Activated T-helper 1 cell treated with anti-CD3 and anti-CD28 coated beads, Interleukin-2, amount 50 U/mL, for 16 hours (primary cell): Measurements from ENCODE around the gene SANBR.

Experiments
- DNase-seq, 2 donors: peaks; one replicate each; pipeline ENCODE4 v3.0.0-alpha.2; 2020; ENCODE audit warnings: low read depth in 1 of 2, low spot score in 1 of 2

The SANBR gene

GRCh38 chr2:61089797-61090196, 24.1 kb downstream of the SANBR start:
- DNase-seq = no peak

GRCh38 chr2:61090386-61090921, 24.8 kb downstream of the SANBR start:
- DNase-seq = no peak

- DNase-seq = no peak
Observed at GRCh38 chr2:61091485-61091884, 25.8 kb downstream of the SANBR start.

GRCh38 chr2:61096438-61096837, 30.8 kb downstream of the SANBR start:
- no peak for DNase-seq

- no peak for DNase-seq
Observed at GRCh38 chr2:61100801-61101200, 35.1 kb downstream of the SANBR start.

- DNase-seq = no peak
Observed at GRCh38 chr2:61109291-61109690, 43.6 kb downstream of the SANBR start.

GRCh38 chr2:61111708-61112107, 46.0 kb downstream of the SANBR start:
- no peak for DNase-seq

GRCh38 chr2:61114147-61114546, 48.5 kb downstream of the SANBR start:
- DNase-seq = no peak
